ENCODE data around the gene TMEM120B.

The TMEM120B gene

DNA sequence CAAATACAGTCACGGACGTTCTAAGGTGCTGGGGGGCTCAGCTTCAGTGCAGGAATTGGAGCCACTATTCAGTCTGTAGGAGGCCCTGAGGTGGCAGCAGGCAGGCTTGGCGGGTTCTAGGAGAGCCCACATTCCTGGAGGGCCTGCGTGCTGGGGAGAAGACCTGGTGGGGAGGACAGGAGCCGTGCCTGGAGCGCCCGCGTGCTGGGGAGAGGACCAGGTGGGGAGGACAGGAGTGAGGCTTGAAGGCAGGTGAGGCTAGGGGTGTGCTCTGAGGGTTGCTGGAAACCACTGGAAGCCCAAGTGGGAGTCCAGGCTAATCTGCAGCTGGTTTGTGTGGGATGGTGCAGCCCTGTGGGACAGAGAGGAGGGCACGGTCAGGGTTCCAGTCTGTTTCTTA lies 57.8 kb downstream of the TMEM120B start:
- DNase-seq: no peak
- intact Hi-C loops (cut with DNase I): no loop called here

GRCh38 chr12:121770813-121771625 lies 58.5 kb downstream of the TMEM120B start:
- intact Hi-C loops (cut with DNase I): no loop called here
- no peak for DNase-seq

DNA sequence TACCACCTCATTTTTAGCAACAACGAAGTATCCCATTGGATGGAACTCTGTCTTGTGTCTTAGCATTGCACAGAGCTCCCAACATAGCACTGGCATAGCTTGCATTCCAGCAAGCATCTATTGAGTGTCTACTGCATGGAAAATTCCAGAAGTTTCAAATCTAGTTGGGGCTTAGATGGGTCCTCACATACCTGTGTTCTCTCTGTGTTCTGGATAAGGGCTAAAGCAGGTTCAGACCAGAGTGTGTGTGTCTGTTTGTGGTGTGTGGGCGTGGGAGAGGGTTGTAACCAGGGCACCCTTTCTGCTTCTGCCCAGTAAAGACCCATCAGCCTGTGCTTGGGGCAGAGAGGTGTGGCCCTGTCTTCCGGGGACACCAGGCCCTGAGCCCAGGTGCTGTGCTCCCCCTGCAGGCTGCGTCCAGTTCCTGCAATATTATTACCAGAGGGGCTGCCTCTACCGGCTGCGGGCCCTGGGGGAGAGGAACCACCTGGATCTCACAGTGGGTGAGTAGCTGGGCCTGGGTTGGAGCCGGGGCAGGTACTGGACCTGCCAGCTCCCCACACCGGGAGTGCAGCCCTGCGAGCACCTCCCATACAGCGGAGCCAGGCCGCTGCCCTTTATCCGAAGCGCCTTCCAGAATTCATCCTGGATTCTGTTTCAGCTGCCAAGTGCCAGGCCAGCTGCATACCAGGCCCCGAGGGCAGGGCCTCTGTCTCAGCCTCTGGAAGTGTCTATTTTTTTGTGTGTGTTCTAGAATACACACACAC lies 60.6 kb downstream of the TMEM120B start:
- DNase-seq: peak in 8 of 10 donors; percentile 52 to 94 (median 70)
- intact Hi-C loops (cut with DNase I): loop anchor here (1.0 kb wide), 1 partner anchor 76 kb away; no protein-coding TSS in a partner anchor

GRCh38 chr12:121774968-121775474 lies 62.5 kb downstream of the TMEM120B start:
- intact Hi-C loops (cut with DNase I): loop anchor here (5.0 kb wide), 1 partner anchor 37 kb away; no protein-coding TSS in a partner anchor
- DNase-seq: no peak

GRCh38 chr12:121775501-121775900 lies 62.9 kb downstream of the TMEM120B start:
- no peak for DNase-seq
- intact Hi-C loops (cut with DNase I): loop anchor here (5.0 kb wide), 1 partner anchor 37 kb away; no protein-coding TSS in a partner anchor

DNA sequence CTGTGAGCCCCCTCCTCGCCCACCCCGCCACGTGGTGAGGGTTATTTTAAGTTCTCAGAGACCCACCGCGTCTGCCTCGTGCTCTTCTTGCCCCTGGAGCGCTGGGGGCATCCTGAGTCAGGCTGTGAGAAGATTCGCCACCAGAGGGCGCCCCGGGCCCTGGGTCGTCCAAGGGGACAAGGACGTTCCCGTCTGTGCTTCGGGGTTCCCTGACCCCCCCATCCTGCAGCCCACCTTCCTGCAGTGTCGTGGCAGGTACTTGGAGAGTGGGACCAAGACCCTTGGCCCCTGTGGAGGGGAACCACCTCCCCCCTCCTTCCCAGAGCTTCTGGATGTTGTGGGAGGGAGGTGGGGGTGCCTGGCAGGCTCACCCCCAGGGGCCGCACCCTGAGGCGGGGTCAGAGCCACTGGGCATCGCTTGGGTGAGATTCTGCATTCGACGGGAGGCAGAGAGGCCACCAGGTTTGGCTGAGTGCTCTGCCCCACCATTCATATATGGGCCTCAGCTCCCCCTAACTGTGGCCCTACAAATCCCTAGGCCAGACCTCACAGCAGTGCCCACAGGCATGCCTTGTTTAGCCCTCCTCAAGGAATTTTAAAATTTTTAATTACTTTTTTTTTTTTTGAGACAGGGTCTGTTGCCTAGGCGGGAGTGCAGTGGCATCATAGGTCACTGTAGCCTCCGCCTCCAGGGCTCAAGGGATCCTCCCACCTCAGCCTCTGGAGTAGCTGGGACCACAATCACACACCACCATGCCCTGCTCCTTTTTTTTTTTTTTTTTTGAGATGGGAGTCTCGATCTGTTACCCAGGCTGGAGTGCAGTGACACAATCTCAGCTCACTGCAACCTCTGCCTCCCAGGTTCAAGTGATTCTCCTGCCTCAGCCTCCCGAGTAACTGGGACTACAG lies 63.9 kb downstream of the TMEM120B start:
- DNase-seq: peak in 8 of 10 donors; percentile 70 to 95 (median 78)
- intact Hi-C loops (cut with DNase I): loop anchor here (5.0 kb wide), 1 partner anchor 36 kb away; no protein-coding TSS in a partner anchor

DNA sequence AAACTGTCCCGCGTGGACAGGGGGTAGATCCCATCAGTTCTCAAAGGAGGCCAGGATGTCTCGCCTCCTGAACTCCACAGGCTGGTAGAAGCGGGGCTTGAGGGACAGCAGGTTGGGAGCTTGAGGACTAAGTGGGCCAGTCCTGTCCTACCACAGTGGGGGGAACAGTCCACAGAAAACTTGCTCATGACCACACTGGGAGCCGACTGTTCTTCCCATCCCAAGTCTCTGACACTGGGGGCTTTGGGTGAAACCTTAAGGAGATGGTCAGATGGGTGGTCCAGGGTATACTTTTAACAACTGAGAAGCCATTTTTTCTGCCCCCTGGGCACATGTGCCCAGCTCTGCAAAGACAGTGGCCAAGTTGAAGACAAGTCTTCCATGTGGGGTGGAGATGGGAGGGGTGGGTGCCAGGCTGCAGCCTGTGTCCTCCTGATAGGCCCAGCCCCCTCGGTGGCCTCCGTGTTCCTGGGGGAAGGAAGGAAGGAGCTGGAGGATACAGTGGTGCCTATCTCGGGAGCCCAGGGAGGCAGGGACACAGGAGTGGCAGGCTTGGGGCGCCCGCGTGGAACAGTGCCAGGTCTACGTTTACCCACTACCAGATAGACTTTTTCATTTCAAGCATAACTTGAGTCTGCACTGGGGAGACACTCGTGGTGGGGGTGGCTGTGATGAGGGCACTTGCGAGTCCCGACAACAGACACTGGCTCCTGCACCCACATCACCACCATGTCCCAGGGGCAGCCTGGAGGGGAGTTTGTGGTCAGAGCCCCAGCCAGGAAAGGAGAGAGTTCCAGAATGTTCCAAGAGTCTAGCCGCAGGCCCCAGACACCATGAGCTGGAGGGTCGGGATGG lies 66.2 kb downstream of the TMEM120B start:
- no peak for DNase-seq
- intact Hi-C loops (cut with DNase I): loop anchor here (5.0 kb wide), 1 partner anchor 34 kb away; no protein-coding TSS in a partner anchor

DNA sequence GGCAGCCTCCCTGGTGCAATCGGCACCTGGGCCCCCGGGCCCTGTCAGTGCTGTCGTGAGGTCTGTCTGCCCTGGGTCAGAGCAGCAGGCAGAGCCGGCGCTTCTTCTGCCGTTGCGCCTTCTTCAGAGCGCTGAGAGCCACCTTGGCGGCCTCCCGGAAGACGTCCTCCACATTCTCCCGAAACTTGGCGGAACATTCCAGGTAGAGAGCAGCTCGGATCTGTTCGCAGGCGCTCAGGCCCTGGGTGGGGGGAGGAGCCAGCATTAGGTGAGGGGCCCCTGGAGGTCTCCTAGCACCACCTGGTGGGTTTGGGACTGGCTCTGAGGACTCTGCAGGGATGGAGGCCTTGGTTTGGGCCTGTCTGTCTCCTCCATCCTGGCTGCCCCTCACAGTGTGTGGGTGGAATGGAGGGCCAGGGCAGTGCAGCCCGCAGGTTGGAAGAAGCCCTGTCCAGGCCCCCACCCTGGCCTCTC lies 66.9 kb downstream of the TMEM120B start:
- intact Hi-C loops (cut with DNase I): loop anchor here (5.0 kb wide), 1 partner anchor 33 kb away; no protein-coding TSS in a partner anchor

DNA sequence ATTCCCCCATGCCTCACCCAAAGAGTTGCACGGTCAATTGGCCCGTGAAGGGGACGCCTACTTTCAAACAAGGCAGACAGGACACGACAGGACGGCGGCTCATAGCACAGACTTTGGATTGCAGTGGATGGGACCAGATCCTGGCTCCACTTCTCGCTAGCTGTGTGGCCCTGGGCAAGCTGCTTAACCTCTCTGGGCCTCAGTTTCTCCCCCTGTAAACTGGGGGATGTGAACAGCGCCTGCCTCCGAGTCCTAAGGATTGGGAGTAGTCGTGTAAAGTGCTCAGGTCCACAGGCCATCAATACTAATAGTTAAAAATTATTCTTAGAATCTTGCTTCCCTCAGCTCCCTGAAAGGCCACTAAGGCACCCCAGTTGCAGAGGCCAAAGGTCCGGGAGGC lies 67.9 kb downstream of the TMEM120B start:
- no peak for DNase-seq
- intact Hi-C loops (cut with DNase I): no loop called here

More for the DNA sequence above, 66.9 kb downstream of the TMEM120B start:
- DNase-seq: no peak

GRCh38 chr12:121781484-121781997 lies 69.0 kb downstream of the TMEM120B start:
- DNase-seq: no peak

DNA sequence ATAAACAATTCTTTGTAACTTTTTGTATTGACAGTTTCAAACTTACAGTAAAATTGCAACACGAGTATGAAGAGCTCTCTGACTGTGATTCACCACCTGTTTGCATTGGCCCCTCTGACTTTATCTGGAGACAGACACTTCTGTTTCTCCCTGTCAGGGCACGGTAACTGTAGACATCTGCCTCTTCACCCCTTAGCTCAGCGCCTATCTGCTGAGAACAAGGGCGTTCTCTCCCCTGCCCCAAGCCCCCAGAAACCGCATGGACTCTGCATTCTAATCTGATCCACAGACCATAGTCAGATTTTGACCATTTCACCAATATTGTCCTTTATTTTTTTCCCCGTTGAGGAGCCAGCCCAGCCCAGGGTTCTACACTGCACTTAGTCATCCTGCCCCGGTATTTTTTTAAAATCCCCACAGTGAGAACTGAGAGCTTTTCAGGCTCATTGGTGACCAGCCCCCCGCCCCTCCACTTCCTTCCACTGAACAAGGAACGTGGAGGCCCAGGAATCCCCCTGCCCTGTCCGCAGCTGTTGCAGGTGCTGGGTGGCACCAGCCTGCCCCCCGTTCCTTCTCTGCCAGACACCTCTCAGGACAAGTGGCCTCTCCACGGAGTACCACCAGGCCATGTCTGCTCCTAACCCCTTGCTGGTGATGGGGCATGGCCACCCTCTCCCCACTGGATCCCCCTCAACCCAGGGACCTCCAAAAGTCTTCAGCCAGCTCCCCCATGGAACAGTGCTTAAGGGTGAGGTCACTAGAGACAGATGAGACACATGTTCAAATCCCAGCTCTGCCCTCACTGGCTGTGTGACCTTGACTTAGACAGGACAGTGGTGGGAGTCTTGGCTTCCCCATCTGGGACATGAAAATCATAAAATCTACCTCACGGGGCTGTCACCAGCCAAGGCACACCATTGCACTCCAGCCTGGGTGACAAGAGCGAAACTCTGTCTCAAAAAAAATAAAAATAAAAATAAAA lies 69.7 kb downstream of the TMEM120B start:
- DNase-seq: no peak
- intact Hi-C loops (cut with DNase I): no loop called here

More at GRCh38 chr12:121781484-121781997, 69.0 kb downstream of the TMEM120B start:
- intact Hi-C loops (cut with DNase I): no loop called here

DNA sequence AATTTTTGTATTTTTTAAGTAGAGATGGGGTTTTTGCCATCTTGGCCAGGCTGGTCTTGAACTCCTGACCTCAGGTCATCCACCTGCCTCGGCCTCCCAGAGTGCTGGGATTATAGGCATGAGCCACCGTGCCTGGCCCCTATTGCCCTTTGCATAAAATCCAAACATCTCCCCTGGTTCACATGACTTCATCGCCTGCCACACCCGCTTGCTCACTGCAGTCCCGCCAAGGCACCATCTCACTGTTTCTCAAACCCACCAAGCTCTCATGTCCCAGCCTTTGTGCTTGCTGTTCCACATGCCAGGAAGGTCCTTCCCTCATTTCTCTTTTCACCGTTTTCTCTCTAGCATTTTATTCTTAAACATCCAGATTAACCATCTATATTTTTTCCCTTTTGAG lies 71.2 kb downstream of the TMEM120B start:
- no peak for DNase-seq
- intact Hi-C loops (cut with DNase I): no loop called here

DNA sequence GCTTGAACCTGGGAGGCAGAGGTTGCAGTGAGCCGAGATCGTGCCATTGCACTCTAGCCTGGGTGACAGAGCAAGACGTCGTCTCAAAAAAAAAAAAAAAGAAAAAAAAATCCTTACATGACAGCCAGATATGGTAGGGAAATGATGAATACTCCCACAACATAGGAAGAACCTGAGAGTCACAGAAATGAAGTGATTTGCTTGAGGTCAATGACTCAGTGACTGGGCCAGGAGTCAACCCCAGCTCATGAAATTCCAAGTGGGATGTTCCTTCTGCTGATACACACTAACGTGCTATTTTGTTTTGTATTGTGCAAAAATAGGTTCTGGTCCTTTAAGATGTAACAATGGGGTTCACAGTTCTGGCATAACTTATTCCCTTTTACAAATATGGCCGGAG lies 71.9 kb downstream of the TMEM120B start:
- intact Hi-C loops (cut with DNase I): no loop called here
- no peak for DNase-seq

DNA sequence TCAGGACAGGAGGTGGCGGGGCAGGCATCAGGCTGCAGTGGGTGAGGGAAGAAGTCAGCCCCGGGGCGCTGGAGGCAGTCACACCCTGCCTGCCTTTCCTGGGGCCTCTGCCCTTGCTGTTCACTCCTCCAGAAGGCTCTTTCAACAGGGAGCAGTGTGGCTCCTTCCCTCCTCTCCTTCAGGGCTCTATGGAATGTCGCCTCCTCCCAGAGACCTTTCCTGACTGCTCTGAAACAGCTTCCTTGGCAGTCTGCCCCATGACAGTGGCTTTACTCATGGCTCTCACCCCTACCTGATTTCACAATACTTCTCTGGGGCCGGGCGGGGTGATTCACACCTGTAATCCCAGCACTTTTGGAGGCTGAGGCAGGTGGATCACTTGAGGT lies 73.9 kb downstream of the TMEM120B start:
- intact Hi-C loops (cut with DNase I): no loop called here
- DNase-seq: no peak

- intact Hi-C loops (cut with DNase I): no loop called here
- DNase-seq: no peak
Measured at GRCh38 chr12:121787063-121788025, 74.8 kb downstream of the TMEM120B start.

DNA sequence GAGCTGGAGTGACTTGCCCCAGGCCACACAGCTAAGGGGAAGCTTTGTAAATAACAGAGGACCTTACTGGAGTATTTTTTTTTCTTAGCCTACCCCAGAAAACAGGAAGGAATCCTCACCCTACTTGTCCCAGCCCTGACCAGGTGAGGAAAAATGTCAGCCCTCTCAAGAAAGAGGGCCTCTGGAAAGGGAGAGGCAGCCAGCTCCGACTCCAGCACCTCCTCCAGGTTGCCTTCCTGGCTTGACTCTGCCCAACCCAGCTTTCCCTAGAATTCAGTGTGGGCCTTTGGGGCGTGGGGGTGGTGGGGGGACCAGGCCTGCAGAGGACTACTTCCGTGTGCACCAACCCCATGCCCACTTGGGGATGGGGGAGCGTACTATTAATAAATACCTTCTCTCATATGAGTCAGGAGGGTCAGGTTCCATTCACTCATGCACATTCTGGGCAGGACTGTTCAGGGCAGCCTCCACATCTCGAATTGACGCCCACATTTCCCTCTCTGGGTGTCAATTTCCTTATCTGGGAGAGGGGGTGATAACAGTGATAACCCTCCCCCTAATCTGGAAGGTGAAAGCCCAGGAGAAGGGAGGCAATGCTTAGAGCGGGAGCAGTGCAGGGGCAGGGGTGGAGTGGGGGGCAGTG lies 75.7 kb downstream of the TMEM120B start:
- DNase-seq: no peak
- intact Hi-C loops (cut with DNase I): no loop called here
